Body of pancreas (tissue), 4 donors: ENCODE measurements around the gene DNAJB13.

Experiments used
- CTCF ChIP-seq, 7 experiments: fragments of 450-650 bp in 4 of 7; fragments of 200-600 bp in 3 of 7; sonication (generic) in 3 of 7; IDR thresholded peaks; one replicate each; pipeline ENCODE4 v1.5.1; 2016 to 2019; ENCODE audit warnings: antibody characterized with exemption in 7 of 7
- POLR2A ChIP-seq, 3 donors: fragments of 450-650 bp; IDR thresholded peaks; one replicate each; pipeline ENCODE4 v1.6.1; 2016; ENCODE audit warnings: antibody characterized with exemption in 3 of 3, mild to moderate bottlenecking in 2 of 3

GRCh38 chr11:73939096-73939495 lies 11.7 kb upstream of the DNAJB13 start:
- TF ChIP-seq CTCF (IDR thresholded peaks at IDR 0.05) (no peak), POLR2A (IDR thresholded peaks at IDR 0.05) (no peak)
